Measurements from ENCODE around the gene PAX8. TPM values are rescaled to one million over a fixed set of nuclear protein-coding genes. Genes with fewer than 3 reads are reported as not detected.

PAX8 gene
- total and polyA plus RNA-seq, 2 of the 13 experiments (the other 11 are each of a cell fraction or from before 2014, with no cell fraction given) = 1.5 to 8.8 TPM

- ChIA-PET CTCF (ENCODE audit: low intra/inter-chr PET ratio, low total read pairs) (interaction anchor here (4.2 kb wide), 1 partner anchor 119 kb away, joined by 66 read pairs; no protein-coding TSS in a partner anchor), POLR2A (no interaction called here)
- H3K27ac ChIP-seq (ENCODE audit: extremely low read length, insufficient read depth, low read length) = no peak overlapping the region
- no peak for TF ChIP-seq ZNF432 (CRISPR knock-in tag; IDR thresholded peaks at IDR 0.05; ENCODE audit: borderline replicate concordance)
- no peak for TF ChIP-seq ZNF136 (CRISPR knock-in tag; IDR thresholded peaks at IDR 0.05; ENCODE audit: low read depth)
- TF ChIP-seq FOSL2 (CRISPR knock-in tag; IDR thresholded peaks at IDR 0.05) = peak; percentile 76
- peak; percentile 72; the same call in 1 of the 2 replicates for TF ChIP-seq ETV5 (CRISPR knock-in tag; IDR thresholded peaks at IDR 0.05; ENCODE audit: borderline replicate concordance)
- no peak for TF ChIP-seq AFF4 (CRISPR knock-in tag; IDR thresholded peaks at IDR 0.05)
- no peak for TF ChIP-seq NKX3-1 (CRISPR knock-in tag; IDR thresholded peaks at IDR 0.05)
- no peak for TF ChIP-seq ZFY (CRISPR knock-in tag; IDR thresholded peaks at IDR 0.05)
- no peak for TF ChIP-seq AKNA (CRISPR knock-in tag; IDR thresholded peaks at IDR 0.05; ENCODE audit: borderline replicate concordance)
- TF ChIP-seq NAIF1 (CRISPR knock-in tag; IDR thresholded peaks at IDR 0.05; ENCODE audit: borderline replicate concordance) = no peak
- TF ChIP-seq ZFP36 (IDR thresholded peaks at IDR 0.05; ENCODE audit: borderline replicate concordance, low read depth, low read length, partially characterized antibody) = no peak
- TF ChIP-seq ZNF382 (CRISPR knock-in tag; IDR thresholded peaks at IDR 0.05; ENCODE audit: borderline replicate concordance) = no peak
- TF ChIP-seq ZNF749 (CRISPR knock-in tag; IDR thresholded peaks at IDR 0.05; ENCODE audit: borderline replicate concordance) = no peak
- no peak for TF ChIP-seq ATF6 (CRISPR knock-in tag; conservative IDR thresholded peaks at IDR 0.05)
- no peak for TF ChIP-seq KDM5B (CRISPR knock-in tag; IDR thresholded peaks at IDR 0.05; ENCODE audit: borderline replicate concordance)
Observed at GRCh38 chr2:113251118-113251517, 27.6 kb downstream of the PAX8 start.

More at GRCh38 chr2:113251118-113251517, 27.6 kb downstream of the PAX8 start:
- Histone ChIP-seq H3K4me3 (replicated peaks in 1 of 3; ENCODE audit: insufficient read depth in 1 of 3, low read depth in 2 of 3, low read length in 3 of 3) (no peak overlapping the region), H3K79me2 (ENCODE audit: insufficient read depth, low read length) (no peaks in the 10 kb centered on the region), H3K36me3 (replicated peaks in 1 of 2; ENCODE audit: control insufficient read depth in 1 of 2, insufficient read depth in 2 of 2, low read length in 2 of 2) (no peaks in the 10 kb centered on the region), H3K27me3 (ENCODE audit: control insufficient read depth in 1 of 2, insufficient read depth in 2 of 2, low read length in 2 of 2) (peaks cover 0 to 5% of the 10 kb centered on the region in 2 experiments; a peak in 2 of 5 replicates), H4K20me1 (ENCODE audit: insufficient read depth, low read length) (no peaks in the 10 kb centered on the region), H3K9ac (ENCODE audit: insufficient read depth, low read depth, low read length) (no peak overlapping the region), H3K4me2 (ENCODE audit: low read depth, low read length) (no peak overlapping the region), H2AFZ (ENCODE audit: low read length) (no peak overlapping the region), H3K9me3 (ENCODE audit: low read length) (no peaks in the 10 kb centered on the region), H3K4me1 (ENCODE audit: insufficient read depth, low read length) (peaks cover 25% of the 10 kb centered on the region)
- in situ Hi-C loops (cut with HindIII; ENCODE audit: extremely low pct_ligation_motif_present, low pct_unique_long_range_greater_than_20kb) = loop anchor here (25.0 kb wide), 1 partner anchor 111 kb away; no protein-coding TSS in a partner anchor
- WGBS (ENCODE audit: low lambda C conversion rate) = 60% methylated on average over 7 of the region's 7 CpGs
- DNase-seq (ENCODE audit: low spot score) (no peak), ATAC-seq (peak; percentile 14; the same call in 1 of the 3 replicates), FAIRE-seq (no peak)
- intact Hi-C loops (cut with micrococcal nuclease; ENCODE audit: unreplicated experiment) = no loop called here
- no TSS peak for BruUV-seq (replicated peaks)
